ENCODE measurements around the gene BDKRB2. TPM values are rescaled to one million over a fixed set of nuclear protein-coding genes. Genes with fewer than 3 reads are reported as not detected.

Gene BDKRB2
- total RNA-seq, 6 experiments from 2014 or later, result 5.8 to 11.2 (median 9.1) TPM

GRCh38 chr14:96207686-96208085 lies 3.0 kb downstream of the BDKRB2 start:
- DNase-seq, result no peak
- H3K27ac Mint-ChIP-seq, result no peak overlapping the region
- H3K4me1 Mint-ChIP-seq (ENCODE audit: low read depth), result peaks cover 55% of the 10 kb centered on the region
- no peak for TF ChIP-seq CTCF (IDR thresholded peaks at IDR 0.05)
- H3K27me3 Mint-ChIP-seq (ENCODE audit: insufficient read depth), result peaks cover 2% of the 10 kb centered on the region; the same call in 1 of the 2 replicates
- H3K4me3 Mint-ChIP-seq, result no peak overlapping the region
- H3K9me3 Mint-ChIP-seq, result peaks cover 10% of the 10 kb centered on the region
- peaks cover 21% of the 10 kb centered on the region for H3K36me3 Mint-ChIP-seq (ENCODE audit: low read depth)

GRCh38 chr14:96208739-96209138 lies 4.1 kb downstream of the BDKRB2 start:
- DNase-seq, result no peak
- peaks cover 44% of the 10 kb centered on the region for H3K4me1 Mint-ChIP-seq (ENCODE audit: low read depth)
- no peak for TF ChIP-seq CTCF (IDR thresholded peaks at IDR 0.05)
- H3K27me3 Mint-ChIP-seq (ENCODE audit: insufficient read depth), result peaks cover 2% of the 10 kb centered on the region; the same call in 1 of the 2 replicates
- H3K4me3 Mint-ChIP-seq, result no peak overlapping the region
- H3K9me3 Mint-ChIP-seq, result peaks cover 15% of the 10 kb centered on the region
- no peak overlapping the region for H3K27ac Mint-ChIP-seq
- H3K36me3 Mint-ChIP-seq (ENCODE audit: low read depth), result peaks cover 29% of the 10 kb centered on the region

GRCh38 chr14:96212140-96212539 lies 7.5 kb downstream of the BDKRB2 start:
- Mint-ChIP-seq H3K27me3 (ENCODE audit: insufficient read depth) (peaks cover 2% of the 10 kb centered on the region; the same call in 1 of the 2 replicates), H3K4me3 (no peak overlapping the region), H3K9me3 (peaks cover 15% of the 10 kb centered on the region), H3K4me1 (ENCODE audit: low read depth) (peaks cover 31% of the 10 kb centered on the region), H3K36me3 (ENCODE audit: low read depth) (peaks cover 29% of the 10 kb centered on the region), H3K27ac (no peak overlapping the region)
- no peak for TF ChIP-seq CTCF (IDR thresholded peaks at IDR 0.05)
- DNase-seq, result no peak

GRCh38 chr14:96212896-96213295 lies 8.3 kb downstream of the BDKRB2 start:
- H3K9me3 Mint-ChIP-seq, result peaks cover 15% of the 10 kb centered on the region
- peaks cover 2% of the 10 kb centered on the region; the same call in 1 of the 2 replicates for H3K27me3 Mint-ChIP-seq (ENCODE audit: insufficient read depth)
- no peak for TF ChIP-seq CTCF (IDR thresholded peaks at IDR 0.05)
- H3K4me1 Mint-ChIP-seq (ENCODE audit: low read depth), result peaks cover 23% of the 10 kb centered on the region
- DNase-seq, result no peak
- no peak overlapping the region for H3K4me3 Mint-ChIP-seq
- peaks cover 29% of the 10 kb centered on the region for H3K36me3 Mint-ChIP-seq (ENCODE audit: low read depth)
- H3K27ac Mint-ChIP-seq, result no peak overlapping the region

- Mint-ChIP-seq H3K27me3 (ENCODE audit: insufficient read depth) (peaks cover 2% of the 10 kb centered on the region; the same call in 1 of the 2 replicates), H3K36me3 (ENCODE audit: low read depth) (peaks cover 29% of the 10 kb centered on the region), H3K27ac (no peak overlapping the region), H3K9me3 (peaks cover 15% of the 10 kb centered on the region), H3K4me1 (ENCODE audit: low read depth) (peaks cover 23% of the 10 kb centered on the region), H3K4me3 (no peak overlapping the region)
- no peak for TF ChIP-seq CTCF (IDR thresholded peaks at IDR 0.05)
- DNase-seq, result no peak
Observed at GRCh38 chr14:96213871-96214465, 9.3 kb downstream of the BDKRB2 start.
